ENCODE measurements around the gene PYROXD2.
A peak's percentile ranks its signal among the peaks of the same experiment; 100 is the strongest.

GRCh38 chr10:98425511-98426352 is 10.8 kb upstream of the PYROXD2 start:
- TF ChIP-seq CTCF (IDR thresholded peaks at IDR 0.05; ENCODE audit: low read depth, low read length) (peak; percentile 54), EZH2phosphoT487 (IDR thresholded peaks at IDR 0.05; ENCODE audit: low read depth) (no peak)
